ENCODE data around the gene COX18.

The COX18 gene, protein sequence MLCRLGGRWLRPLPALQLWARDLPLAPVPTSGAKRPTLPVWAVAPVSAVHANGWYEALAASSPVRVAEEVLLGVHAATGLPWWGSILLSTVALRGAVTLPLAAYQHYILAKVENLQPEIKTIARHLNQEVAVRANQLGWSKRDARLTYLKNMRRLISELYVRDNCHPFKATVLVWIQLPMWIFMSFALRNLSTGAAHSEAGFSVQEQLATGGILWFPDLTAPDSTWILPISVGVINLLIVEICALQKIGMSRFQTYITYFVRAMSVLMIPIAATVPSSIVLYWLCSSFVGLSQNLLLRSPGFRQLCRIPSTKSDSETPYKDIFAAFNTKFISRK

DNA sequence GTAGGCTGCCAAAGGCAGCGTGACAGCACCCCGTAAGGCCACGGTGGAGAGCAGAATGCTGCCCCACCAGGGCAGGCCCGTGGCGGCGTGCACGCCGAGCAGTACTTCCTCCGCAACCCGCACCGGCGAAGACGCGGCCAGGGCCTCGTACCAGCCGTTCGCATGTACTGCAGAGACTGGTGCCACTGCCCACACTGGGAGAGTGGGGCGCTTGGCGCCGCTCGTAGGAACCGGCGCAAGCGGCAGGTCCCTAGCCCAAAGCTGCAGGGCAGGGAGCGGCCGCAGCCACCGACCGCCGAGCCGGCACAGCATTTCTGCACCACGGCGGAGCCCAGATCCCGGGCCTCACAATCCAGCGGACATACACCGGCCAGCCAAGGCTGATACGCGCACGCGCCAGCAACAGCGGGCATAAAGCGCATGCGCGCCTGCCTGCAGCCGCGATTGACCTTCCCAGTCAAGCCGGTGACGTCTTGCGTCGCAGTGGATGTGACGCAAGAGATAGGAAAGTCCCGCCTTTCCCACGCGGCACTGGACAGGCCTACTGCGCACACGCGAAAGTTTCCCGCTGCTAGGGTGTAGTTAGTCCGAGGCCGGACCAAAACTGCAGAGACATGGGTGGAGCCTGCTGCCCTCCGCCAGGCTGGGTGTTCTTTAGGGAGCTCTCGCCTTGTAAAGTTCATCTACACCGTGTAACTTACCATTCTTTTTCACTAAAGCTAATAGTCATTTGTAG is at the start of gene COX18:
TSS of gene COX18 (minus strand) at position 379 of the 736 bp plus-strand sequence. CDS start at position 312, 67 bp downstream.
- peak; percentile 95 for DNase-seq (ENCODE audit: low read depth)

DNA sequence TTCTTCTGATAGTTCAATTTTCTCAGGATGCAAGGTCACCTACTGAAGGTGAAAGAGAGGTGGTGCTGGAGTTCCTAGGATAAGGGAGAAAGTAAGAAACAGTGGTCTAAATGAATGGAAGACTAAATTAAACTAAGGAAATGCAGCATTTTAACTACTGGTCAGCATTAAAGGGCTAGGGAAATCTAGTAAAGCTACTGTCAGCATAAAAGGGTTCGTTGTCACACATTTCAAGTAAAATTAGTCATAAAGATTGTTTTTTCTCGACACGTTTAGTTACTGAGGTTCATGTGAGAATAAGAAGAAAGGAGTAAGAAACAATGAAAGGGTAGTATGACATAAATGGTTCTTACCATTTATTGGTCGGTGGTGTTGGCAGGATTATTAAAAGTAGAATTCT is 40.0 kb upstream of the COX18 start:
- no peak for DNase-seq (ENCODE audit: low read depth)

DNA sequence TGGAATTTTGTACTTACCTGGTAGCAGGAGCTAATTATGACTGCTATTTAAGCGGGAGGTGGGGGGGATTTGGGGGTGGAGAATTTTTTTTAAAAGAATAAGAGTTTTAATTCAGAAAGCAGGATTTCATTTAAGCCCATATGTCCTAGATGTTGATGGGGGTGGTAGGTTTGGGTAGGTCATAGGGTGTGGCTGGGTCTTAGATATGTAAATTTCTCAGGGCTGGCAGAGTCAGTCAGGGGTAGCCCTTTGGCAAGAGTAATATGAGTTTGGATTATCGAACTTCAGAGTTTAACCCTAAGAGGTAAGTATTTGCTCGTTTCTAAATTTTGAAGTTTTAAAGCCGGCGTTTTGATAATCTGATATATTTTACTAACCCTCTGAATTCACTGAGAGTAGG is 35.2 kb upstream of the COX18 start:
- no peak for DNase-seq (ENCODE audit: low read depth)

DNA sequence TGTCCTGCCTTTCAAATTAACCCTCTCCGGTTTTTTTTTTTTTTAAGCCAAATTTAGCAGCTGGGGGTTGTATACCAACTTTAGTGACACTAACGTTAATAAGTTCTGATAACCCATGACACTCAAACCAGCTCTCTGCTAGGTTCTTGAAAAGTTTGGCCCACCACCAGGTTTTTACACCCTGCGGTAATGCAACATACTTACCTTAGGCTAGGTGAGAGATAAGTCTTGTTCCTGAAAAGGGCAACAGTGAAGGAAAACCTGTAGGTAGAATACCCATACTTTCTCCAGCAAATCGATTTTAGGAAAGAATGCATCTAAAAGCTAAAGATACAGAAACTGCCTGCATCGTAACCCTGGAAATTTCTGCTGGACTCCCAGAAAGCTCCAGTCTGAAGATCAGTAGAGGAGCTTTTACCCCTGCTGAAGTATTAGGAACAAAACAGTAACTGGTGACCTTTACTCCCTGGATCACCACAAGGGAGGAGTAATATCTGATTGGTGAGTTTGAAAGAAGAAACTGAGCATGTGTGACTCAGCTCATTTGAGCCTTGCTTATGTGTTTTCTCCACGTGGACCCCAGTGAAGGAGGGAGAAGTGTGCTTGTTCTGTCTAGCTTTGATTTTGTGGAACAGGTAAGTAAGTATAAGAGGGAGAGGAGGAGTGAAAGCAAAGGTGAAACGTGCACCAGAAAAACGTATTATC is 34.4 kb upstream of the COX18 start:
- DNase-seq (ENCODE audit: low read depth) = no peak

DNA sequence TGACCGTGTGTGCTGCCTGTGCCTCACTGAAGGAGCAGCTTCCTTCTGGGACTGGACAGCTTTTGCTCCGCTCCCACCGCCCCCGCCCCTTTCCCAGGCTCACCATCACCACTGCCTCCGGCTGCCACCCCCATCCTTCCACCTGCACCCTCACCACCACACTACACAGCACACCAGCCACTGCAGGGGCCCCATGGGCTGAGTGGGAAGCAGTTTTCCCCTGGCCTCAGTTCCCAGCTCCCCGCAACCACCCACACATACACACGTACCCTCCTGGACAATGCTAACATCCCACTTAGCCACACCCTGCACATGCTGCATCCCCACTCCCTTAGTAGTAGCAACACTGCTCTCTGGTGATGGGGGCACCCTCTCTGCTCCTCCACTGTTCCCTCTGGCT is 29.6 kb upstream of the COX18 start:
- DNase-seq (ENCODE audit: low read depth) = no peak

DNA sequence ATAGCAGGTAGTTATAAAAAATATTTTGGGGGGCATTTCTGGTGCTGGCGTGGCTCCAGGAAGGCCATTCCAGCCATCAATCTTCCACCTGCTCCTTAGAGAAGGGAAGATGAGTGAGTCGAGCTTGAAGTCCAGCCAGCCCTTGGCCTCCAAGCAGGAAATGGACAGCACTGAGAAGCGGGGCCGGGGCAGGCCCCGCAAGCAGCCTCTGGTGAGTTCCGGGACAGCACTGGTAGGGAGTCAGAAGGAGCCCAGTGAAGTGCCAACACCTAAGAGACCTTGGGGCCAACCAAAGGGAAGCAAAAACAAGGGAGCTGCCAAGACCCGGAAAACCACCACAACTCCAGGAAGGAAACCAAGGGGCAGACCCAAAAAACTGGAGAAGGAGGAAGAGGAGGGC is 29.2 kb upstream of the COX18 start:
- no peak for DNase-seq (ENCODE audit: low read depth)

DNA sequence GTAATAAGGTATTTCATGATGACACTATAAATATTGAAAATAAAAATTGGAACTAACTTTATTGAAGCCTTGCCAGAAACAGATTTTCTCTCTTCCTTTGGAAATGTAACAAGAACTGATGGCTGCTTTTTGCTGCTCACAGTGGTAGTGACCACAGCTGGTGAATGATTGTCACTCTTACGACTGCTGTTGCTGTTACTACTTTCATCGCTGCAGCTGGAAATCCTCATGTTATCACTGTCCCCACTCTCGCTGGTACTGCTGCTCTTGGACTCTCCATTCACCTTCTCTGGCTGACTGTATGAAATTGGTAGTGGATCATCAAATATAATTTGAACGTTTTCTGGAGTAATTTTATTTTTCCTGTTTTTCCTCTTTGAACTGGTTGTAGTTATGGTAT is 28.5 kb upstream of the COX18 start:
- no peak for DNase-seq (ENCODE audit: low read depth)

DNA sequence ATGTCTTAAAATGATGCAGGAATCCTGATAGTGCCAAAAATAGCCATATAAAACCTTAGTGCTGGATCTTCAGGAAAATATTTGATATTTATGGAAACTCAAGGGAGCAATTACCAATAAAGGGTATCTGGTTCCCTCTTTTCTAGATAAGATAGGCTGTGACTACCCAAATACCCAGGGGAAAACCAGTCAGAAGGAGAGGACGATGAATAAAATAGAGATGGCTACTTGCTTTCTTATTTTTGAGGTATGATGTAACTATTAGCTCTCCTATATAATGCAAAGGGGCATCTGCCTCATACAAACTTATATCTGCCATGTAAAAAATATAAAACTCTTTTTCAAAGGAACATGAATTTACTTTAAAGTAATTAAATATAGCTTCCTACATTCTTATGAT is 23.4 kb upstream of the COX18 start:
- no peak for DNase-seq (ENCODE audit: low read depth)

DNA sequence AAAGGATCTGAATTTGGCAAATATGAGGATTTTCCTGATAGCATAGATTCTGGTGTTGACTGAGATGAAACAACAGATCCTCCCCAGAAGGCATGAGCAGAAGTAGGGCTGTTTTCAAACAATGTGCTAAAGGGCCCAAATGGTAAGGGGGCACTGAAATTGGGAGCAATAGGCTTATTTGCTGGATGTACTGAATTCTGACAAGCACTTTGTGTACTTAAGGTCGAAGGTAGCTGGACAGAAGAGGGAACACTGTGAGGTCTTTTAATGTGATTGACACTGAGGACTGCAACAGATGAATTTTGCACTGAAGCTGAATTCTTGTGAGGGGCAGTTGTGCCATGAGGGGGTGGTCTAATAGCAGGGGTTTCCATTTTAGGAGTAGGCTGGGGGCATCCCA is 21.2 kb upstream of the COX18 start:
- DNase-seq (ENCODE audit: low read depth) = no peak

DNA sequence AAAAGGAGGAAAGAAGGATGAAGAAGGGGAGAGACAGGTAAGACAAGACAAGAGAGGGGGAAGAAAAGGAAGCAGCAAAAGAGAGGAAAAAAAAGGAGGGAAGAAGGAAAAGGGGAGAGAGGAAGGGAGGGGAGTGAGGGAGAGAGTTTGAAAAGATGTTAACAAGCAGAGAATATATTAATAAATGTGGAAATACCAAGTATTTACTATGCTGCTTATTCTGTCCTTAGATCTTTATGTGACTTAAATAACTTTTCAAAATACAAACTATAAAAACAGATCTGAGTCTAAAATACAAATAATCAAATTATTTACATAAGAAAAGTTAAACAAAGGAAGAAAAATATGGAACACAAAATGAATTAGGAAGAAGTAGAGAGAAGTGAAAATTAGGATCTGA is 18.4 kb upstream of the COX18 start:
- DNase-seq (ENCODE audit: low read depth) = no peak

DNA sequence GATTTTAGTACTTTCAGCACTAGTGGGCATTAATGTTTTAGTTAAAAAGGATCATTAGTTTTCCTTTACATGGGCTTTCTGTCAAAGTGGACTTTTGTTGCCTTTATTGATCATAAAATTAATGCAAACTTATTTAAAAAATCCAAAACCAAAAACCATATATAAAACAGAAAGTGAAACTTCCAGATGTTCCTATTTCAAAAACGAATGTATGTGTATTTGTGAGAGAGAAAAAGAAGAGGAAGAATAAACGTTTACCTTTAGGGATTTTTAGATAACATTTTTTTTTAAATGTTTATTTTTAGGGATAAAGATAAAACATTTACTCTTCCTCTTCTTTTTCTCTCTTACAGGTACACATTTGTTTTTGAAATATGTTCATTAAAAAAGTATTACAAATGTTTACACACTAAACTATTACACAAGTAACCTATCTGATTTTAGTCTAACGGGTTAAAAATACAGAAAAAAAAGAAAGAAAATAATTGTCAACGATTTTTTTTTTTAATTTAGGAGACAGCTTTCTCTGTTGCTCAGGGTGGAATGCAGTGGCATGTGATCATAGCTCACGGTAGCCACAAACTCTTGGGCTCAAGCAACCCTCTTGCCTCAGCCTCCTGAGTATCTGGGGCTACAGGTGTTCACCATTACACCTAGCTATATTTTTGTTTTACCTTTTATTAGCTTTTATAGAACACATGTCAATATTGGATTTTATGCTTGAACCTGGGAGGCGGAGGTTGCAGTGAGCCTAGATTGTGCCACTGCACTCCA is 16.8 kb upstream of the COX18 start:
- no peak for DNase-seq (ENCODE audit: low read depth)

DNA sequence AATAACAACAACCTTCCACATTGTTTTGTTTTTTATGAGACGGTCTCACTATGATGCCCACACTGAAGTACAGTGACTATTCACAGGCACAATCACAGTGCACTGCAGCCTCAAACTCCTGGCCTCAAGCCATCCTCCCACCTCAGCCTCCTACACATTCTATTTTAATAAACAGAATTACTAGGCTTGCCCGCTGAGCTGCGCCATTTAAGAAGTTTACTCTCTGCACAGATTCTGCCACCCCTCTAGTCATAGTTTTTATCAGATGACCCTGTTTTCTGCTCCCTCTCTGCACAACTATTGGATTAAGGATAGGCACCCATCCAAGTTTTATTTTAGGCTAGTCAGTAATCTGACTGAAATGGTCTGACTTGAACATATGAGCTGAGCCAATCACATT is 11.3 kb upstream of the COX18 start:
- no peak for DNase-seq (ENCODE audit: low read depth)

DNA sequence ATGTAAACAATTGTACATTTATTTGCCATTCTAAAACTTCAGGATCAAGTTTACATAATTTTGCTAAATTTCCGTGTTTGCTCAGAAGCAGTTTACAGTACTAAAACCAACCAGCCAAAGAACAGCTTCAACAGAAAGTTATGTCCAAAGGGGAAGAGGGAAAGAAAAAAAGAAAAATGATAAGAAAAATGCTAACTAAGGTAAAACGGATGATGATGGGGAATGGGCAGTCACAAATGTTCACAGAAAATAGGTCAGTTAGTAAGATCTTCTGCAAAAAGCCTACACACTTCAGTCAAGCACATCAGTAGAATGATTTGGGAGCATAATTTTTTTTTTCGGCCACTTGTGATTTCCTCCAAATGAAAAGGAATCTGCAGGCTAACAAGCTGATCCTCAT is 6.3 kb upstream of the COX18 start:
- no peak for DNase-seq (ENCODE audit: low read depth)

DNA sequence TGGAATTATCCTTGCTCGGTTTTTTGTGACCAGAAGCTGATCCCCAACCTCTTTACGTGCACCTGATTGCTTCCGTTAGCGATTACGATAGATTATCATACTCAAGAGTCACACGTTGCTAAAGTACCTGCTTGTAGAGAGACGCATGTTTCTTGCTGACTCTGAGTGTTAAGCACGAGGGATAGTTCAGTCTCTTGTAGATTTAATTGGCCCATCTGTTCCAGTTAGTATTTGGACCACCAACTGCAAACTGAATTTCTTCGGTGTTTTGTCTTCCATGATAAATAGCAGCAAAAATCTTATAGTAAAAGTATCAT is 516 bp upstream of the COX18 start:
- DNase-seq (ENCODE audit: low read depth) = no peak

DNA sequence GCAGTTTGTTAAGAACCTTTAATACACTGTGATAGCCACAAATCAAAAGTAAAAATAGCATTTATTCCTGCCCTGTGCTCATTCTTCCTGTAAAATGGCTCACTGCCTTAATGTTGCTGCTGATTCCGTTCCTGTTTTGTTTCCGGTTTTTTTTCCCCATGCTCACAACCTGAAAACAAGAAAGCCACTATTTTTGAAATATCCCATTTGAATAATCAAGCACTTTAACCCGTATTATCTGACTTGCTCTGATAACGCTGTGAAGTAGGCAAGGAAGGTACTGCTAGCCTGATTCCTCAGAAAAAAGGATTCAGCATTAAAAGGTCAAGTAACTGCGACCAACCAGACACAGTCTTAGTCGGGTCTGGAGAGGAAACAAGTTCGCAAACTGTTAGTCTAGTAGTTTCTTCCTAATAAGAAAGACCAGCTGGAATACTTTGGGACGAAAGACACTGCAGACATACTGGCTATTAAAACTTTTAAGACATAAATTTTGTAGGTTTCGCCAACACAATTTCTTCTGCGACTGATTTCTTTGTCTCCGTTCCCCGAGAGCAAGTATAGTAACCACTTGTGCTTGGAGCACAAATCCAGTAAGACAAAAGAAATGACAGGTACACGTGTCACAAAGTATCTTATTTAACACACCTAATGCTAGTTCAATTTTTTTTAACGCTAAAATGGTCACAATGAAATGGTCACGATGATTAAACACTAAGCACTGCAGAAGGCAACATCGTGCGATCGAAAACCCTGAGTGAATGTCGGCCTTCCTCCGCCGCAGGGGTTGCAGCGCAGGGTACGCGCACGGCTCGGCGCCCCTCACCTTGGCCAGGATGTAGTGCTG is 802 bp downstream of the COX18 start:
- DNase-seq (ENCODE audit: low read depth) = peak; percentile 3

DNA sequence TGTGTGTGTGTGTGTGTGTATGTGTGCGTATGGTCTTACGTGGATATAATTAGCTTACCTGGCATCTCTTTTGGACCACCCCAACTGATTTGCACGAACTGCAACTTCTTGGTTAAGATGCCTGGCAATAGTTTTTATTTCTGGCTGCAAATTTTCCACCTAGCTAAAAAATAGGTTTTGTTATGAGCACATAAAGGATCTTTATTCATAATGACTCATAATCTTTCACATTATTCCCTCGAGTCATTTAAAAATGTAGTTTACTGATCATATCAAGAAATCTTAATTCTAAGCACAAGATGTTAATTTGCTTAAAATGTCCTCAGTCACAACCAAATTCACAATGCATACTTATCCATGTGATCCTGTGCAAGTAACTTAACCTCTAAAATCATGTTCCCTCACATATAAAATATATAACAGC is 1.5 kb downstream of the COX18 start:
- DNase-seq (ENCODE audit: low read depth) = peak; percentile 0

DNA sequence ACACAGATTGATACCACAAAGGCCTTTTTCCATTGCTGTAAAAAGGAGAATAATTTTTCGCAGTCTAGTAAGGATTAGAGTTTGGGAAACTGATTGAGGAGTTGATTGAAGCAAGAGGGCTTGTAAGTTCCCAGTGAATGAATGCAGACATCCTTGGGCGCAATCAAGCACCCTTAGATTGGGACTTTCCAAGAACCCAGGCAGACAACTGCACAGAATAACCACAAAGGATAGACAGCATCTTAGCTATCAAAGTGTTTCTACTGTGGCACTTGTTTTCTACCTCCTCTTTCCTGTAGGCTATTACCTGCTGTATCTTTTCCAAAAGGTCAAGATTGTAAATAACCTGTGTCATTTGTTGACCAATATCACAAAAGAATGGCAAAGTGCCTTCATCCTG is 2.6 kb downstream of the COX18 start:
- no peak for DNase-seq (ENCODE audit: low read depth)

DNA sequence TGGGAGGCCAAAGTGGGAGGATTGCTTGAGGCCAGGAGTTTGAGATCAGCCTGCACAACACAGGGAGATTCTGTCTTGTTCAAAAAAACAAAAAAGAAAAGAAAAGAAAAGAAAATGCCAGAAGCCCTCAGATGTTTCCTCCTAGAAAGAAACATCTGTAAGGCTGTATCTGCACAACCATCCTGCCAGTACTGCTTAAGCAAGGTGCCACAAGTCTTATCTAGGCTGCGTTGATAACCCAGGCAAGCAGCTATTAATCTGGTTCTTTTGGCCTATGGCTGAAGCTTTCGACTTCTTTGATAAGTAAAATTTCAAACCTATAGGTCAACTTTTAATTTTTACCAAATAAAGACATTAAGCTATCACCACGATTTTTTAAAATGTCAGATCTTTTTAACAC is 3.1 kb downstream of the COX18 start:
- DNase-seq (ENCODE audit: low read depth) = no peak

DNA sequence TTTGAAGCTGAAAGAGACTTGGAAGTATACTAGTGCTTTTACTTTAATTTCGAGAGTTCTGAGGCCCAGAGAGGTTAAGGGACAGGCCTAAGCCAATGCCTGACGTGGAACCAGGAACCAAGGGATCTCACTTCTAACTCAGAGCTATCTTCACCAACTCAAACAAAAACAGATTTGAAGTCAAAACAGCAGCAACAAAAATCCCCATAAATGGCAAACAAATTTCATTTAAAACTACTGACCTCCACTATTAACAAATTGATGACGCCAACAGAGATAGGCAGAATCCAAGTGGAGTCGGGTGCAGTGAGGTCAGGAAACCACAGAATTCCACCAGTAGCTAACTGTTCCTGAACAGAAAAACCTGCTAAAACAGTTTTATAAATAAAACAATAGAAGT is 5.0 kb downstream of the COX18 start:
- no peak for DNase-seq (ENCODE audit: low read depth)

DNA sequence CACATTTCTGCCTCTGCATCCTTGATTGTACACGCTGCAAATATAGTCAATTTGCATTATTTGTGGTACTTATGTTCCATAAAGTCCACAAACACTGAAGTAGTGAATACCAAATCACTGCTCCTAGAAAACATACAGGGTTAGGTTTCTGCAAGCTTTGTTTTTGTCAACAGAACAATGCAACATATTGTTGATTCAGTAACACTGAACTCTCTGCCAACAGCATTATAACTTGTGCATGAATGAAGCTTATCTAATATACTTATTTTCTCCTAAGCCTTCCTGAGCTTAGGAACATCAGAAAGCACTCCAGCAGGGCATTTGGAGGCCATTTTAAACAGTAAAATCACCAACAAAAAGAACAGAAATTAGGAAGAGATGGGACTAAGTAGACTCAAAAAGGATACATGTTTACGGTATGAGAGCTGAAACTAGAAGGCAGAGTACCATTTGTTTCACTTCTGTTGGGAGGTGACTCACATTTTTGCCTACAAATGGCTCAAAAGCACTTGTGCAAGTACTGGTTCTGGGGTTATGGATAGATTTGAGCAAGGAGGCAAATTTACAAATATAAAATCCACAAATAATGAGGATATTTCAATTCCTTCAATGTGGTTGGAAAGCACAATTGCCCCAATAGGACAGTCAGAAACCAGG is 14.1 kb downstream of the COX18 start:
- DNase-seq (ENCODE audit: low read depth) = no peak

DNA sequence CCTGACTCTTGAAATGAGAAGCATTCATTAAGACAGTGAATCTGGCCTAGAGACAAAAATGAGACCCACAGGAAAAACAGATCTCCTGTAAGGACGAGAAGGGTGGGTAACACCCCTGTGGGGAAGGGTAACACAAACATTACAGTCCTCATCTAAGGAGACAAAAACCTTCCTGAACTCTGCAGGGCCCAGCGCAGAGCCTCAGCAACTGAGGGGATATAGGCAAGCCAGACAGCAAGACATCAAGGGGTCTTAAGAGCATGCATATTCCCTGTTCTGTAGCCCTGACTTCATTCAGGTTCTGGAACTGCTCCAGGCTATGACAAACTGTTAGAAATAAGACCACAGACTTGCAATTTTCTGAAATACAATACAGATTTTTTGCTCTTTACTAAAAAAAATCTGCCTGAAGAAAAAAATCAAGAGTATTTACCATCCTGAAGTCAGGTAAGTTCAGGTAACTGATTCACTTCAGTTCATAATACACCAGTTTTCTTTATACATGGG is 15.5 kb downstream of the COX18 start:
- no peak for DNase-seq (ENCODE audit: low read depth)

All from GM04504 (cell line).